Upper lobe of left lung (tissue), 4 donors: ENCODE data around the gene C4orf50.

Source experiments
- CTCF ChIP-seq, 6 experiments: fragments of 450-650 bp in 4 of 6; fragments of 200-600 bp in 2 of 6; sonication (generic) in 2 of 6; IDR thresholded peaks; one replicate each; pipeline ENCODE4 v1.5.1; 2016 to 2019; ENCODE audit warnings: antibody characterized with exemption in 6 of 6
- POLR2A ChIP-seq, 4 donors: fragments of 450-650 bp; IDR thresholded peaks; one replicate each; pipeline ENCODE4 v1.5.1; 2016 to 2017; ENCODE audit warnings: antibody characterized with exemption in 4 of 4, mild to moderate bottlenecking in 2 of 4
- POLR2AphosphoS5 ChIP-seq, 2 donors: sonication (generic); formaldehyde crosslinking; IDR thresholded peaks; one replicate each; pipeline ENCODE4 v1.5.1; 2017; ENCODE audit warnings: antibody characterized with exemption in 2 of 2

- TF ChIP-seq CTCF (IDR thresholded peaks at IDR 0.05) (no peak), POLR2A (IDR thresholded peaks at IDR 0.05) (no peak), POLR2AphosphoS5 (IDR thresholded peaks at IDR 0.05) (no peak)
Observed at GRCh38 chr4:5933116-5933515, 85.1 kb downstream of the C4orf50 start.
